Prostate gland (tissue), 2 donors: ENCODE measurements around the gene KRTAP9-9.

Experiments
- POLR2A ChIP-seq: fragments of 450-650 bp; IDR thresholded peaks from one replicate; pipeline ENCODE4 v1.6.1; 2016; ENCODE audit warnings: antibody characterized with exemption, mild to moderate bottlenecking
- TF ChIP-seq, protein P1 (sequence below), 4 experiments: fragments of 200-600 bp in 2 of 4; fragments of 450-650 bp in 2 of 4; sonication (generic) in 2 of 4; IDR thresholded peaks; 1 replicate in 3 of 4; 2 replicates in 1 of 4; pipeline ENCODE4 v1.5.1; 2016 to 2019; ENCODE audit warnings: antibody characterized with exemption in 4 of 4, mild to moderate bottlenecking in 2 of 4, moderate library complexity in 2 of 4

DNA sequence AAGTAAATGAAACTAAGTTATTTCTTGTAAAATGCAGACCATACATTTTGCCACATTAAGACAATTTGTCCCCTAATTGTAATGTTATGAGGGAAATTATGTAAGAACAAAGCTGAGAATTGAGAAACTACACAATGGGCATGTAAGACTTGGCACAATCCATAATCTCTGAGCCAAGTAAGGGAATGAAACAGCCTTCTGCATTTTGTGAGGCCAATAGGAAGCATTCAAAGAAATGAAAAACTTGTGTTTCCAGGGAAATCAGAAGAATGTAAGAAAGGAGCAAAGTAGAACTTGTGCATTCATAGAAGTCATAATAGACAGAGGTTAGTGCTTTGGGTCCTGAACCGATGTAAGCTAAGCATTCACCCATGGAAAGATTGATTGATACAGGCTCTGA is 3.9 kb upstream of the KRTAP9-9 start:
- TF ChIP-seq POLR2A, result no peak
- TF ChIP-seq, protein P1, sequence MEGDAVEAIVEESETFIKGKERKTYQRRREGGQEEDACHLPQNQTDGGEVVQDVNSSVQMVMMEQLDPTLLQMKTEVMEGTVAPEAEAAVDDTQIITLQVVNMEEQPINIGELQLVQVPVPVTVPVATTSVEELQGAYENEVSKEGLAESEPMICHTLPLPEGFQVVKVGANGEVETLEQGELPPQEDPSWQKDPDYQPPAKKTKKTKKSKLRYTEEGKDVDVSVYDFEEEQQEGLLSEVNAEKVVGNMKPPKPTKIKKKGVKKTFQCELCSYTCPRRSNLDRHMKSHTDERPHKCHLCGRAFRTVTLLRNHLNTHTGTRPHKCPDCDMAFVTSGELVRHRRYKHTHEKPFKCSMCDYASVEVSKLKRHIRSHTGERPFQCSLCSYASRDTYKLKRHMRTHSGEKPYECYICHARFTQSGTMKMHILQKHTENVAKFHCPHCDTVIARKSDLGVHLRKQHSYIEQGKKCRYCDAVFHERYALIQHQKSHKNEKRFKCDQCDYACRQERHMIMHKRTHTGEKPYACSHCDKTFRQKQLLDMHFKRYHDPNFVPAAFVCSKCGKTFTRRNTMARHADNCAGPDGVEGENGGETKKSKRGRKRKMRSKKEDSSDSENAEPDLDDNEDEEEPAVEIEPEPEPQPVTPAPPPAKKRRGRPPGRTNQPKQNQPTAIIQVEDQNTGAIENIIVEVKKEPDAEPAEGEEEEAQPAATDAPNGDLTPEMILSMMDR (IDR thresholded peaks at IDR 0.05), result no peak
